ENCODE results near the gene CNPY1.
"Not testable (repeated sequence)": the region's sequence is repeated elsewhere in the genome, so short reads cannot be mapped to it uniquely, and the experiment has no call there.

The CNPY1 gene

GRCh38 chr7:155521743-155522398 lies 24.5 kb downstream of the CNPY1 start:
- H3K27ac ChIP-seq (ENCODE audit: low read length), result no peak overlapping the region
- H2AFZ ChIP-seq (ENCODE audit: low read depth, low read length), result no peak overlapping the region
- no peaks in the 10 kb centered on the region for H3K79me2 ChIP-seq (ENCODE audit: insufficient read depth, low read length)
- ATAC-seq (ENCODE audit: insufficient read depth, low read depth), result no peak
- H3K9me3 ChIP-seq (ENCODE audit: insufficient read depth, low read length, severe bottlenecking), result no peaks in the 10 kb centered on the region
- no peak for TF ChIP-seq CTCF (IDR thresholded peaks at IDR 0.05; ENCODE audit: borderline replicate concordance, extremely low read depth, low read length, poor library complexity, severe bottlenecking)
- no peak for TF ChIP-seq EZH2 (IDR thresholded peaks at IDR 0.05; ENCODE audit: borderline replicate concordance, low read depth, low read length, severe bottlenecking)
- no peak overlapping the region for H3K4me3 ChIP-seq (ENCODE audit: low read depth in 1 of 2, low read length in 2 of 2)
- H3K9ac ChIP-seq (ENCODE audit: low read depth, low read length), result no peak overlapping the region
- H4K20me1 ChIP-seq (ENCODE audit: insufficient read depth, low read length), result no peaks in the 10 kb centered on the region
- no peak overlapping the region for H3K4me2 ChIP-seq (ENCODE audit: insufficient read depth, low read length)
- H3K27me3 ChIP-seq (ENCODE audit: insufficient read depth, low read length, poor library complexity), result peaks cover 16% of the 10 kb centered on the region
- H3K36me3 ChIP-seq (ENCODE audit: insufficient read depth, low read length), result no peaks in the 10 kb centered on the region
- no peak for DNase-seq
- H3K4me1 ChIP-seq (ENCODE audit: insufficient read depth, low read length), result no peaks in the 10 kb centered on the region

DNA sequence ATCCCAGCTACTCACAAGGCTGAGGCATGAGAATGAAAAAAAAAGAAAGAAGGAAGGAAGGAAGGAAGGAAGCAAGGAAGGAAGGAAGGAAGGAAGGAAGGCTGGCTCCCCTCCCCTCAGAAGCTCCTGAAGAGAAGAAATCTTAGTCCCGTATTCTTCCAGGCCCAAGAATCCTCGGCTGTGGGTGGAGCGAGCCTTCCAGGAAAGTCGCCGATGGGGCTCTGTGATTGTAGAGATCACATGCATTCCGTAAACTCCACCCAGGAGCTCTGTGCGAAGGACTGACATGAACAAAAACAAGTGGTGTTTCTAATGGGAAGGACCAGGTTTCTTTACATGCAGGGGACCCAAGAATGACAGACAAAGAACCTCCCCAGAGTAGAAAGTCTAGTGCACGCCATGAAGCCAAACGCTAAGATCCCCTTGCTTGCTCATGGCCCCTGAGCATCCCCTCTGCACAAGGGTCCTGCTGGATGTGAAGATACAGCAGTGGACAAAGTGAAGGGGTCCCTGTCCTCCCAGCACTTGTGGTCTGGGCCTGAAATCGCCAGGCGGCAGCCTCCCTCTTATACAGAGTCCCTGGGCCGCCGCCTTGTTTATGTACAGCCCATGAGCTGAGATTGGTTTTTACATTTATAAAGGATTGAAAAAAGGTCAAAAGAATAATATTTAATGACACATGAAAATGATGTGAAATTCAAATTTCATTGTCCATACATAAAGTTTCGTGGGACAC lies 25.2 kb downstream of the CNPY1 start:
- H3K9me3 ChIP-seq (ENCODE audit: insufficient read depth, low read length, severe bottlenecking), result no peaks in the 10 kb centered on the region
- no peaks in the 10 kb centered on the region for H4K20me1 ChIP-seq (ENCODE audit: insufficient read depth, low read length)
- ATAC-seq (ENCODE audit: insufficient read depth, low read depth) (no peak), DNase-seq (no peak)
- no peak overlapping the region for H2AFZ ChIP-seq (ENCODE audit: low read depth, low read length)
- no peak overlapping the region for H3K9ac ChIP-seq (ENCODE audit: low read depth, low read length)
- peaks cover 17% of the 10 kb centered on the region for H3K27me3 ChIP-seq (ENCODE audit: insufficient read depth, low read length, poor library complexity)
- no peak overlapping the region for H3K4me3 ChIP-seq (ENCODE audit: low read depth in 1 of 2, low read length in 2 of 2)
- TF ChIP-seq CTCF (IDR thresholded peaks at IDR 0.05; ENCODE audit: borderline replicate concordance, extremely low read depth, low read length, poor library complexity, severe bottlenecking) (no peak), EZH2 (IDR thresholded peaks at IDR 0.05; ENCODE audit: borderline replicate concordance, low read depth, low read length, severe bottlenecking) (no peak)
- no peaks in the 10 kb centered on the region for H3K36me3 ChIP-seq (ENCODE audit: insufficient read depth, low read length)
- no peaks in the 10 kb centered on the region for H3K4me1 ChIP-seq (ENCODE audit: insufficient read depth, low read length)
- H3K4me2 ChIP-seq (ENCODE audit: insufficient read depth, low read length), result no peak overlapping the region
- no peaks in the 10 kb centered on the region for H3K79me2 ChIP-seq (ENCODE audit: insufficient read depth, low read length)
- H3K27ac ChIP-seq (ENCODE audit: low read length), result no peak overlapping the region

GRCh38 chr7:155520114-155520513 lies 26.2 kb downstream of the CNPY1 start:
- H3K4me3 ChIP-seq (ENCODE audit: low read depth in 1 of 2, low read length in 2 of 2), result no peak overlapping the region
- H3K9ac ChIP-seq (ENCODE audit: low read depth, low read length), result no peak overlapping the region
- H3K27ac ChIP-seq (ENCODE audit: low read length), result no peak overlapping the region
- no peaks in the 10 kb centered on the region for H4K20me1 ChIP-seq (ENCODE audit: insufficient read depth, low read length)
- H3K9me3 ChIP-seq (ENCODE audit: insufficient read depth, low read length, severe bottlenecking), result no peaks in the 10 kb centered on the region
- no peaks in the 10 kb centered on the region for H3K4me1 ChIP-seq (ENCODE audit: insufficient read depth, low read length)
- no peak overlapping the region for H2AFZ ChIP-seq (ENCODE audit: low read depth, low read length)
- H3K36me3 ChIP-seq (ENCODE audit: insufficient read depth, low read length), result no peaks in the 10 kb centered on the region
- TF ChIP-seq CTCF (IDR thresholded peaks at IDR 0.05; ENCODE audit: borderline replicate concordance, extremely low read depth, low read length, poor library complexity, severe bottlenecking) (no peak), EZH2 (IDR thresholded peaks at IDR 0.05; ENCODE audit: borderline replicate concordance, low read depth, low read length, severe bottlenecking) (no peak)
- DNase-seq (no peak), ATAC-seq (ENCODE audit: insufficient read depth, low read depth) (no peak)
- no peak overlapping the region for H3K4me2 ChIP-seq (ENCODE audit: insufficient read depth, low read length)
- H3K79me2 ChIP-seq (ENCODE audit: insufficient read depth, low read length), result no peaks in the 10 kb centered on the region
- H3K27me3 ChIP-seq (ENCODE audit: insufficient read depth, low read length, poor library complexity), result peaks cover 21% of the 10 kb centered on the region

- peaks cover 22% of the 10 kb centered on the region for H3K27me3 ChIP-seq (ENCODE audit: insufficient read depth, low read length, poor library complexity)
- H2AFZ ChIP-seq (ENCODE audit: low read depth, low read length); DNase-seq; H3K27ac ChIP-seq (ENCODE audit: low read length); H3K9me3 ChIP-seq (ENCODE audit: insufficient read depth, low read length, severe bottlenecking); H3K4me2 ChIP-seq (ENCODE audit: insufficient read depth, low read length); ATAC-seq (ENCODE audit: insufficient read depth, low read depth); H3K9ac ChIP-seq (ENCODE audit: low read depth, low read length); H3K36me3 ChIP-seq (ENCODE audit: insufficient read depth, low read length); H3K79me2 ChIP-seq (ENCODE audit: insufficient read depth, low read length); H3K4me1 ChIP-seq (ENCODE audit: insufficient read depth, low read length); H4K20me1 ChIP-seq (ENCODE audit: insufficient read depth, low read length); H3K4me3 ChIP-seq (ENCODE audit: low read depth in 1 of 2, low read length in 2 of 2): not testable (repeated sequence)
Measured at GRCh38 chr7:155519358-155519757, 27.0 kb downstream of the CNPY1 start.

Data from DND-41 (cell line).